Bronchial smooth muscle cell (primary cell): ENCODE data around the gene SNRNP35. TPM values are rescaled to one million over a fixed set of nuclear protein-coding genes. Genes with fewer than 3 reads are reported as not detected.

ENCODE experiments used
- total RNA-seq: library from RNA; depleted of rRNA; stranded (reverse); fragments of >200 nt; gene quantifications from 2 replicates; pipeline ENCODE4 v1.2.1, GENCODE V29; 2014

SNRNP35 gene, protein sequence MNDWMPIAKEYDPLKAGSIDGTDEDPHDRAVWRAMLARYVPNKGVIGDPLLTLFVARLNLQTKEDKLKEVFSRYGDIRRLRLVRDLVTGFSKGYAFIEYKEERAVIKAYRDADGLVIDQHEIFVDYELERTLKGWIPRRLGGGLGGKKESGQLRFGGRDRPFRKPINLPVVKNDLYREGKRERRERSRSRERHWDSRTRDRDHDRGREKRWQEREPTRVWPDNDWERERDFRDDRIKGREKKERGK
- total RNA-seq: 10.9 and 20.6 TPM in 2 replicates

GRCh38 chr12:123457980-123458779 lies at the start of gene SNRNP35:
Gene SNRNP35, plus strand, starts transcription at chr12:123458139. Its CDS starts 7,402 bp downstream, at chr12:123465541.

GRCh38 chr12:123436017-123436964 lies 21.6 kb upstream of the SNRNP35 start, which contains the start of gene RILPL2:
Gene RILPL2, minus strand, starts transcription at chr12:123436684. Its CDS starts 264 bp downstream, at chr12:123436420.

Other genes with a start within 250 kb of the SNRNP35 start
- 24.8 and 31.2 TPM in 2 replicates for gene MPHOSPH9, start 225.0 kb upstream of the SNRNP35 start, total RNA-seq
- 9.4 and 10.7 TPM in 2 replicates for gene MTRFR, start 224.7 kb upstream of the SNRNP35 start, total RNA-seq
- 121 and 138 TPM in 2 replicates for gene CDK2AP1, start 186.3 kb upstream of the SNRNP35 start, total RNA-seq
- 15.9 and 17.4 TPM in 2 replicates for gene SBNO1, start 93.3 kb upstream of the SNRNP35 start, total RNA-seq
- gene KMT5A, start 74.0 kb upstream of the SNRNP35 start, total RNA-seq: 29.6 and 37.9 TPM in 2 replicates
- gene RILPL2, start 21.5 kb upstream of the SNRNP35 start, total RNA-seq: 5.8 TPM in 2 replicates
- gene RILPL1, start 75.6 kb downstream of the SNRNP35 start, total RNA-seq: 7.6 and 7.9 TPM in 2 replicates
- 232 and 375 TPM in 2 replicates for gene TMED2, start 126.4 kb downstream of the SNRNP35 start, total RNA-seq
- gene DDX55, start 144.0 kb downstream of the SNRNP35 start, total RNA-seq: 12.6 and 13.4 TPM in 2 replicates
- 27.3 and 38.4 TPM in 2 replicates for gene EIF2B1, start 175.5 kb downstream of the SNRNP35 start, total RNA-seq
- 20.6 and 21.3 TPM in 2 replicates for gene GTF2H3, start 175.7 kb downstream of the SNRNP35 start, total RNA-seq
- 7.3 and 11.0 TPM in 2 replicates for gene TCTN2, start 213.0 kb downstream of the SNRNP35 start, total RNA-seq